ENCODE measurements around the gene ACAT2.

DNA sequence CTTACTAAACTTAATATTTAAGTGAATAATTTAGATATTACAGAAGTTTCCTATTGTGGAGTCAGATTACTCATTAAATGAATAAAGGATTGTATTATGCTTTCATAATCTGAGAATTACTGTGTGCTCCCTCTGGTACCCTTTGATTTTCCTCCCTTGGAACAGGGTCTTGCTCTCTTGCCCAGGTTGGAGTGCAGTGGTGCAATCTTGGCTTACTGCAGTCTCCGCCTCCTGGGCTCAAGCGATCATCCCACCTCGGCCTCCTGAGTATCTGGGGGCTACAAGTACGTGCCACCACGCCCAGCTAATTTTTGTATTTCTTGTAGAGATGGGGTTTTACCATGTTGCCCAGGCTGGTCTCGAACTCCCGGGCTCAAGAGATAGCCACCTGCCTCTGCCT lies 24.9 kb upstream of the ACAT2 start:
- TF ChIP-seq POLR2A (IDR thresholded peaks at IDR 0.05): no peak
- TF ChIP-seq, protein P1, sequence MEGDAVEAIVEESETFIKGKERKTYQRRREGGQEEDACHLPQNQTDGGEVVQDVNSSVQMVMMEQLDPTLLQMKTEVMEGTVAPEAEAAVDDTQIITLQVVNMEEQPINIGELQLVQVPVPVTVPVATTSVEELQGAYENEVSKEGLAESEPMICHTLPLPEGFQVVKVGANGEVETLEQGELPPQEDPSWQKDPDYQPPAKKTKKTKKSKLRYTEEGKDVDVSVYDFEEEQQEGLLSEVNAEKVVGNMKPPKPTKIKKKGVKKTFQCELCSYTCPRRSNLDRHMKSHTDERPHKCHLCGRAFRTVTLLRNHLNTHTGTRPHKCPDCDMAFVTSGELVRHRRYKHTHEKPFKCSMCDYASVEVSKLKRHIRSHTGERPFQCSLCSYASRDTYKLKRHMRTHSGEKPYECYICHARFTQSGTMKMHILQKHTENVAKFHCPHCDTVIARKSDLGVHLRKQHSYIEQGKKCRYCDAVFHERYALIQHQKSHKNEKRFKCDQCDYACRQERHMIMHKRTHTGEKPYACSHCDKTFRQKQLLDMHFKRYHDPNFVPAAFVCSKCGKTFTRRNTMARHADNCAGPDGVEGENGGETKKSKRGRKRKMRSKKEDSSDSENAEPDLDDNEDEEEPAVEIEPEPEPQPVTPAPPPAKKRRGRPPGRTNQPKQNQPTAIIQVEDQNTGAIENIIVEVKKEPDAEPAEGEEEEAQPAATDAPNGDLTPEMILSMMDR (IDR thresholded peaks at IDR 0.05): no peak

Data from heart left ventricle (tissue), 13 donors.